Hematopoietic multipotent progenitor cell treated with erythropoietin and hydrocortisone succinate and interleukin-3 and kit ligand, for 17 days (in vitro differentiated cells): ENCODE data around the gene TSBP1.
"Not testable (repeated sequence)": the region's sequence is repeated elsewhere in the genome, so short reads cannot be mapped to it uniquely, and the experiment has no call there.

Experiments
- DNase-seq: peaks from one replicate; pipeline ENCODE4 v3.0.0-alpha.2; 2015; ENCODE audit warnings: low spot score

TSBP1 gene

GRCh38 chr6:32375739-32376529 is 4.2 kb upstream of the TSBP1 start:
- no peak for DNase-seq

- DNase-seq, result no peak
Measured at GRCh38 chr6:32371229-32371628, 474 bp downstream of the TSBP1 start.

GRCh38 chr6:32370505-32370904 is 1.2 kb downstream of the TSBP1 start:
- no peak for DNase-seq

GRCh38 chr6:32369660-32370059 is 2.0 kb downstream of the TSBP1 start:
- DNase-seq, result no peak

GRCh38 chr6:32367644-32368043 is 4.1 kb downstream of the TSBP1 start:
- DNase-seq, result no peak

- DNase-seq, result not testable (repeated sequence)
Measured at GRCh38 chr6:32359225-32359624, 12.5 kb downstream of the TSBP1 start.

- not testable (repeated sequence) for DNase-seq
Measured at GRCh38 chr6:32358548-32358947, 13.2 kb downstream of the TSBP1 start.

GRCh38 chr6:32355018-32355417 is 16.7 kb downstream of the TSBP1 start:
- DNase-seq, result no peak

GRCh38 chr6:32353348-32353747 is 18.4 kb downstream of the TSBP1 start:
- no peak for DNase-seq

GRCh38 chr6:32340242-32340641 is 31.5 kb downstream of the TSBP1 start:
- DNase-seq, result no peak

GRCh38 chr6:32337186-32337805 is 34.4 kb downstream of the TSBP1 start:
- no peak for DNase-seq

GRCh38 chr6:32332433-32332832 is 39.3 kb downstream of the TSBP1 start:
- DNase-seq, result no peak

GRCh38 chr6:32329141-32329540 is 42.6 kb downstream of the TSBP1 start:
- DNase-seq, result no peak

GRCh38 chr6:32327103-32327502 is 44.6 kb downstream of the TSBP1 start:
- DNase-seq, result no peak

- DNase-seq, result no peak
Measured at GRCh38 chr6:32318501-32318900, 53.2 kb downstream of the TSBP1 start.

GRCh38 chr6:32317541-32317940 is 54.2 kb downstream of the TSBP1 start:
- no peak for DNase-seq

- DNase-seq, result no peak
Measured at GRCh38 chr6:32313964-32314363, 57.7 kb downstream of the TSBP1 start.

- no peak for DNase-seq
Measured at GRCh38 chr6:32298632-32299336, 72.9 kb downstream of the TSBP1 start.

- not testable (repeated sequence) for DNase-seq
Measured at GRCh38 chr6:32294980-32295379, 76.7 kb downstream of the TSBP1 start.

- no peak for DNase-seq
Measured at GRCh38 chr6:32294566-32294965, 77.1 kb downstream of the TSBP1 start.

- no peak for DNase-seq
Measured at GRCh38 chr6:32293695-32294094, 78.0 kb downstream of the TSBP1 start.

GRCh38 chr6:32291543-32291942 is 80.2 kb downstream of the TSBP1 start:
- DNase-seq, result no peak

GRCh38 chr6:32290886-32291450 is 80.7 kb downstream of the TSBP1 start:
- no peak for DNase-seq
